Uterus (tissue), 2 donors: ENCODE results near the gene EIF2S2.

Source experiments
- CTCF ChIP-seq, 4 experiments: fragments of 200-600 bp in 2 of 4; fragments of 450-650 bp in 2 of 4; sonication (generic) in 2 of 4; IDR thresholded peaks; one replicate each; pipeline ENCODE4 v1.5.1; 2016 to 2019; ENCODE audit warnings: antibody characterized with exemption in 4 of 4, mild to moderate bottlenecking in 2 of 4, moderate library complexity in 1 of 4
- POLR2A ChIP-seq, 2 donors: fragments of 450-650 bp; IDR thresholded peaks; one replicate each; pipeline ENCODE4 v1.6.1; 2016; ENCODE audit warnings: antibody characterized with exemption in 2 of 2, mild to moderate bottlenecking in 1 of 2, moderate library complexity in 1 of 2

GRCh38 chr20:34102342-34102741, 9.7 kb downstream of the EIF2S2 start:
- TF ChIP-seq CTCF (IDR thresholded peaks at IDR 0.05) (no peak), POLR2A (IDR thresholded peaks at IDR 0.05) (no peak)
